ENCODE measurements around the gene ORMDL1.

Gene ORMDL1, protein sequence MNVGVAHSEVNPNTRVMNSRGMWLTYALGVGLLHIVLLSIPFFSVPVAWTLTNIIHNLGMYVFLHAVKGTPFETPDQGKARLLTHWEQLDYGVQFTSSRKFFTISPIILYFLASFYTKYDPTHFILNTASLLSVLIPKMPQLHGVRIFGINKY

GRCh38 chr2:189783927-189784867 lies at the start of gene ORMDL1, which contains the start of gene PMS1:
TSS of gene ORMDL1 (minus strand) at chr2:189784339. CDS start at chr2:189782595, 1,744 bp downstream.
TSS of gene PMS1 (plus strand) at chr2:189784450. CDS start at chr2:189791810, 7,360 bp downstream.
- peak; percentile 96 for DNase-seq

DNA sequence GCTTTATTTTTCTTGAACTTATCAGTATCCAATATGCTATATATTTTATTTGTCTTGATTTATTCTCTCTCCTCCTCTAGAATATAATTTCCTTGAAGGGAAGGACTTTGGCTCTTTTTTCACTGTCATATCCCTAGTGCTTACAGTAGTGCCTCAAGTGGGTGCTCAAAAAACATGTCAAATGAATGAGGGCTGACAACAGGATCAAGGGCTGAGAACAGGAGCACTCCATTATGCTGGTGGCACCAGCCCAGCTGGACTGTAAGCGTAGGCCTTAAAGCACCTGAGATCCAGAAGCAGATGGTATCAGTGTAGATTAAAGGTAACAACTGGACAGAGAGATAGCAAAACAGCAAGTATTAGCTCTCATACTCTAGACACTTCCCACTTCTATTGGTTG lies 46.4 kb upstream of the ORMDL1 start:
- DNase-seq, result no peak

GRCh38 chr2:189829102-189829833 lies 45.1 kb upstream of the ORMDL1 start:
- DNase-seq, result no peak

DNA sequence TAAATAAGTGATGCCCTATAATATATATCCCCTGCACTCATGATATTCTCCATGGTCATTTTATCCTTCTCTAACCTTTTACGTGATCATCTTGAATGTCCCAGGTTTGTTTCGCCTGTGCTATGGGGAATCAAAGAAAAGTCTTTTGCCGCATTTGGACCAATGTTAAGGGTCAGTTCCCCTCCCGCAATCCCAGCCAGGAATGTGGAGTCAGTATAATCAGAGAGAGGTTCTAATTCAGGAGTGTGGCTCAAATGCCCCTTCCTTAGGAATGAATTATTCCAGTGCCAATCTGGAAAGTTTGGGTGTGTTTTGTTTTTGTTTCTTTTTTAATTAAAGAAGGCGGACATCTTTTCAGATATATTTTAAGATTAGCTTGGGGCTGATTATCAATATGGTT lies 41.9 kb upstream of the ORMDL1 start:
- DNase-seq, result no peak

DNA sequence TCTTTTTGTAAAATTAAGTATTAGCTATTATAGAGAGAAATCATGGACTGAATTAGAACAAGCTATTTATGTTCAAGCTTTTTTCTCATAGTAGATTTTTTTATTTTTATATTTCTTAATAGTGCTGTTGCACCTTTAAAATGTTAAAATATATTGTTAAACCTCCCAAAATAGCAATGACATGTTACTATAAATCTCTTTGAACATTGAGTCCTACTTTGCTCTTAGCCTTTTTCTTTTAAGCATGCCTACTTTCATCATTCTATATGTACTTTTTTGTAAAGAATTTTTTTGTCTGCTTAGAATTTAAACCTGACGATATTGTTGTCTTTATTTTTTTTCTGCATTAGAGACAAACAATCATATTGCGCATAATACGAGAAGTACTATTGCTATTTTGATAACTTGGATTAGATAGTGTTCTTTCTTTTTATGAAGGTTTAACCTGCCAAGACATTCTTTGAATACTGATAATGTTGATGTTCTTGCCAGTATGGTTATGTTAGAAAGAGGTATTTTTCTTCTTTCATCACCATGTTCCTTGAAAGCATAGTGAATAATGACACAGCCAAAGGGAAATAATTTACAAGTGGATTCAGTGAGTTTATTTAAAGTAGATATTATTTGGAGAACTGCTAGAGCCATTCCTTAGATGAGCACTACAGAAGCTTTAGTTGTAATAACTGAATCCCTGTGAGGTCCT lies 40.7 kb upstream of the ORMDL1 start:
- DNase-seq, result no peak

DNA sequence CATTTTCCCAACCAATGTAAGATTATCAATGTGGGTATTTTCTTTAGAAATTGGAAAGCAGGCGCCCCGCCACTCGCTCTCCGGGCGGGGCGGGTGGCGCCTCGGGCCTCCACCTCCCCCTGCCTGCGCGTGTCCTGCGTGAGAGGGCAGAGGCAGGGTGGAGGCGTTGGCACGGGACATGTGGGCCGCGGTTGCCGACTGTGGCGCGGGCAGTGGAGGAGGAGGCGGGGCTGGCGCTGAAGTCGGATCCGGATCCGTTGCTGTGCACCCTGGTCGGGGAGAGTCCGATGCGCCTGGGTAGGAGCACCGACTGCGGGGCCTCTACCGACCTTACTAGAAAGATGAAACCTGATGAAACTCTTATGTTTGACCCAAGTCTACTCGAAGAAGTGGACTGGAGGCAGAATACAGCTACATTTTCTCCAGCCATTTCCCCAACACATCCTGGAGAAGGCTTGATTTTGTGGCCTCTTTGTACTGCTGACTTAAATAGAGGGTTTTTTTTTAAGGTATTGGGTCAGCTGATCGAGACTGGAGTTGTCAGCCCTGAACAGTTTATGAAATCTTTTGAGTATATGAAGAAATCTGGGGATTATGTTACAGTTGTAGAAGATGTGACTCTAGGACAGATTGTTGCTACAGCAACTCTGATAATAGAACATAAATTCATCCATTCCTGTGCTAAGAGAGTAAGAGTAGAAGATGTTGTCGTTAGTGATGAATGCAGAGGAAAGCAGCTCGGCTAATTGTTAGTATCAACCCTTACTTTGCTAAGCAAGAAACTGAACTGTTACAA lies 38.0 kb upstream of the ORMDL1 start:
- no peak for DNase-seq

DNA sequence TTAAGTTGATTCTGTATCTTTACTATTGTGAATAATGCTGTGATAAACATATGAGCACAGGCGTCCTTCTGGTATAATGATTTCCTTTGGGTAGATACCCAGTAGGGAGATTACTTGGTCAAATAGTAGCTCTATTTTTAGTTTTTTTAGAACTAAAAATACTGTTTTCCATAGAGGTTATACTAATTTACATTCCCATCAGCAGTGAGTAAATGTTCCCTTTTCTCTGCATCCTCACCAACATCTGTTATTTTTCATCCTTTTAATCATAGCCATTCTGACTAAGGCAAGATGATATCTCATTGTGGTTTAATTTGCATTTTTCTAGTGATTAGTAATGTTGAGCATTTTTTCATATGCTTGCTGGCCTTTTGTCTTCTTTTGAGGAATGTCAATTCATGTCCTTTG lies 35.2 kb upstream of the ORMDL1 start:
- peak; percentile 23 for DNase-seq

DNA sequence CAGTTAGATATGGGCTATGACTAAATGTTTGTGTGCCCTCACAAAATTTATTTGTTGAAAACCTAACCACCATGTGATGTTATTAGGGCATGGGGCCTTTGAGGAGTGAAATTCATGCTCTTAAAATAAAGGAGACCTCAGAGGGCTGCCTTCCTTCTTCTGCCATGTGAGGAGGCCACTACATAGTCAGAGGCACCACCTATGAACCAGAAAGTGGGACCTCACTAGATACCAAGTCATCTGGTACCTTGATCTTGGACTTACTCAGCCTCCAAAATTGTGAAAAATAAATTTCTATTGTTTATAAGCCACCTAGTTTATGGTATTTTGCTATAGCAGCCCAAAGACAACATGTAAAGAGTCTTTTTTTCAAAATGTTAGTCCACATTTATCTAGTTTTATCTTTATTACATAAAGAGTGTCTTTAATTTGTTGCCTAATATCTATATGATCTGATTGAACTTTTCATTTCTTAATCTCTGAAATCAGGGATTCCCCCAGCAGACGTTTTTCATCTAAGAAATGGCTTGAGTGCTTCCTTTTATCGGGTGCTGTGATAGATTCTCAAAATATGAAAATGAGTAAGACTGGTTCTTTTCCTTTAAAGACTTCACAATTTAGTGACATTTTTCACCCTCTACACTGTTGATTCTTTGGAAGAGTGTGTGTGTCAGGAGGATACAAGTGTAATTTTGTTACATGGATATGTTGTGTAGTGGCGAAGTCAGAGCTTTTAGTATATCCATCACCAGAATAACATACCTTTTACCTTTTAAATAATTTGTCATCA lies 34.3 kb upstream of the ORMDL1 start:
- DNase-seq, result peak; percentile 25

DNA sequence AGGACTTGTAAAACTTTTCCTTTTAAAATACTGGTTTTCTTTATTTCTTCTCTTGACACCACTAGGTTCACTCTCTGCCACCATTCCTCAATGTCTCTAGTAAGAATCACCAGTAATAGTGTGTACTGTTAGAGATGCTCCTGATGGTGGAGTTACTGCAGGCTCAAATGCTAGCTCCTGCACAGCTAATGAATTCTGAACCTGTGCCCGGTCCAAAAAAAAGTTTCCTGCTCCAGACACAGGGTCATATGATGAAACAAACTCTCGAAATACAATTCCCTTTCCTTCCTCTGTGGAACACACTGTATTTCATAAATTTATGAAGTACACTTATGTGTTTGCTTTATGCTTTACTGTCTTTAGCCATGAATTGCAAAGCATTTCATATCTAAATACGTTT lies 19.3 kb upstream of the ORMDL1 start:
- no peak for DNase-seq

- DNase-seq, result no peak
Observed at GRCh38 chr2:189802396-189802912, 18.3 kb upstream of the ORMDL1 start.

DNA sequence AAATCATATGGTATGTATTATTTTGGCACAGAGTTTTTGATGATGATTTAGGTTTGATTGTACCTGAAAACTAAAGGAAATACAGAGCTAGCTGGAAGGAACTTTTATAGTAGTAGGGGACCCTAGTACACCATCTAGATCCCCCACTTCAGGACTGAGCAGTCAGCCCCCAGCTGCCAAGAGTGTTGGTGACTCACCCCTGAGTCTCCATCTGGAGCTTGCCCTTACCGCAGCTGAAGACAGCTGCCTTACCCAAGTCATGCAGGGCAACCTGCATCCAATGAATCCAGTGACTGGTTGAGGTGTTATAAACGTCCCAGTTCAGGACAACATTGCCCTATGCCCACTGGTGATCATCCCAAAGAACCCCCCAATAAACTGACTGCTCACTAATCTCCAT lies 15.4 kb upstream of the ORMDL1 start:
- DNase-seq, result no peak

DNA sequence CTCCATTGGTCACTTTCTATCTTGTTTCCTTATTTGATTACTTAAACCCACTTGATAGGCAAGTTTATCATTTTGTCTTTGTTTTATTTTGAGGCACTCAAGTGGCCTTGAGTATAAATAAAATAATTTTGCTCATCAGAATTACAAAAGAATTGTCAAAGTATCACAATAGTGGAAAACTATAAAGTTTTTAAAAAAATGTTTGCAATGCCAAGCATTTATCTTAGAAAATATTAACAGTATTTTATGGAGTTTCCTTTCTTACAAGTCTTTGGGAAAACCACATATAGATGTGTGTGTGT lies 14.8 kb upstream of the ORMDL1 start:
- no peak for DNase-seq

GRCh38 chr2:189798312-189799029 lies 14.3 kb upstream of the ORMDL1 start:
- DNase-seq, result peak; percentile 48

- DNase-seq, result no peak
Observed at GRCh38 chr2:189797902-189798301, 13.8 kb upstream of the ORMDL1 start.

- DNase-seq, result no peak
Observed at GRCh38 chr2:189794310-189794709, 10.2 kb upstream of the ORMDL1 start.

- peak; percentile 40 for DNase-seq
Observed at GRCh38 chr2:189791338-189792042, 7.4 kb upstream of the ORMDL1 start.

GRCh38 chr2:189783451-189783926 lies 650 bp downstream of the ORMDL1 start:
- DNase-seq, result peak; percentile 48

GRCh38 chr2:189782221-189782671 lies 1.9 kb downstream of the ORMDL1 start:
- peak; percentile 78 for DNase-seq

DNA sequence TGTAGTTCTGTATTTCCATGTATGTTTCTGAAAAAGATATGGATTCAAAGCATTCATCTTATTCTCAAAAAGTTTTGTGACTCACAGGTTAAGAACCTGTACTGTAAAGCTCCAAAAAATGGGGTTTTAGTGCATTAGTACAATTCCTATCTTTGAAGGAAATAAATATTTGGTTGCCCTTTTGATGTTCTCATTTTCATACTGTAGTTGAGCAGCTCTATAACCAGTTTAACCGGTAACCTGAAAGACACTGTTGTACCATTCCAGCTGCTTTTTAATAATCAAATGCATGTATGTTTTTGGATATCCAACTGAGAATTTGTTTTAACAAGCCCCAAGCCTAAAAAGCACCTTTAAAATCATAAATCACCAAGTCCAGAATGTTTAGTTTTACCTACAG lies 11.9 kb downstream of the ORMDL1 start:
- no peak for DNase-seq
